Breast epithelium (tissue), 3 donors: ENCODE results near the gene NFASC.

Experiments used
- CTCF ChIP-seq, 3 donors: fragments of 450-650 bp; IDR thresholded peaks; one replicate each; pipeline ENCODE4 v1.5.1; 2016 to 2017; ENCODE audit warnings: antibody characterized with exemption in 3 of 3, mild to moderate bottlenecking in 3 of 3, moderate library complexity in 3 of 3
- POLR2A ChIP-seq: fragments of 450-650 bp; IDR thresholded peaks from one replicate; pipeline ENCODE4 v1.6.1; 2016; ENCODE audit warnings: antibody characterized with exemption, mild to moderate bottlenecking, moderate library complexity

GRCh38 chr1:204974327-204974726, 103.7 kb downstream of the NFASC start:
- no peak for TF ChIP-seq CTCF (IDR thresholded peaks at IDR 0.05)
- no peak for TF ChIP-seq POLR2A
